Measurements from ENCODE around the gene LMNB1.

LMNB1 gene

DNA sequence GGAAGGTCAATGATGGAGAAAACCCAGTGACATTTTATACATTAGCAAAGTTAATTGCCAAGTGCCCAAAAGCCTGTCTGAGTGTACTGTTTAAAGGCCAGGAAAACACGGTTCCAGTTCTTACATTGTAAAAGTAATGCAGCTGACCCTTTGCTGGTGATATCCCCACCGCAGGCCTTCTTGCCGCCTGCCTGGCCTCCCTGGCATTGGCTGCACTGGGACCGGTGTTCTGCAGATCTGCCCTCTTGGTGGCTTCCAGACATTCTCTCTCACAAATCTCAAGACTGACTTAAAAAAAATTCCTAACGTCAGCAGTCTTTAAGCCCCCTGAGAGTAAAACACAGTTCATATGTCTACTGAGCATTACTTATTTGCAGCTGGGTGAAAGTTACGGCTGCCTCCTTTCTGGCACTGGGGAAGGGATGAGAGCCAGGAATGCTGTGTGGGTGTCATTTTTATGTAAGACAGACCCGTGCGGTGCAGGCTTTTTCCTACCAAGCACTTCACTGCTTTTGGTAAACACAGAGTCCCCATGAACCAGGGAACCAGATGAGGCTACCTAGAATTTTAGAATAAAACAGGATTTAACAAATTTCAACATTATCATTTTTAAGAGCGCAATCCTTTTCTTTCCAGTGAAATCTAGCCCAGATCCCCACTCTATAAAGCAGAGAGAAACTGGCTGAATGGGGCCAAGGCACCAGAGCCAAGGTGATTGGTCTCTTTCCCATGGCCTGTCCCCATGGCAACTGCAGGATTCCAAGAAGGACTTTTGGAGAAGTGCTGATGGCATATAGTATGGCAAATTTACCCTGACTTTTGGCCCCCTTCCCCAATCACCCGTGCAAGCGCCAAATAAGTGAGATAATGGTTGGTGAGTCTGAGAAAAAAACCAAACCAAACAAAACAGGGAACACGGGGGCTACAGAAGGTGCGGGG, 80.8 kb downstream of the LMNB1 start:
- no peak for DNase-seq

DNA sequence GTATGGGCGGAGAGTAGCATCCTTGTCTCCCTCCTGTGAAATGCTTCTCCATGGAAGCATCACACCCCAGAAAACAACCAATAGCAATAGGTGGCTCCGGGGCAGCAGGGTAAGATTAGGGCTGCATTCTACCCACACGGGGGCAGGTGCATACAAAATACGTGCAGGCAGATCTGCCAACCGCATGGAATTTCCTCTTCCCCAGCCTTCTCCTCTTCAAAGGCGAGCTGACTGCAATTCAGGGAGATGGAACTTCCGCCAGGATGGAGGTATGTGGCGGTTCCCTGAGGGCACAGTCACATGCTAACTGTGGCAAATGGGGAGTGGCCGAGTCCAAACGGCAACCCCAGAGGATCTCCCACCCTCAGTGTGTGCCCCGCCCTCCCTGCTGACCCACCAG, 81.5 kb downstream of the LMNB1 start:
- DNase-seq = no peak

DNA sequence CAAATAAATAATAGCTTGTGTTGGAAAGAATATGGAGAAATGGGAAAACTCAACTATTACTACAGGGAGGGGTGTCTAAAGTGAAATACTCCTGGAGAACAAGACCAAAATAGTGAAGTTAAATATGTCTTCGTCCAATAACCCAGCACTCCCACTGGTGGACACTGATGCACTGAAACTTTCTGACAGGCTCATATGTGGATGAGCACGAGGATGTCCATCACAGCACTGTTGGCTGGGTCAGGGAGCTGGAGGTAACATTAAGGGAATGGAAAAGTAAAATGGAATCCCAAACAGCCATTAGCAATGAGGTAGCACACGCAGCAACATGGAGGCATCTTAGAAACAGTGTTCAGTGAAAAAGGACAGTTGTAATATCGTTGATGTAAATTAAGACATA, 86.5 kb downstream of the LMNB1 start:
- no peak for DNase-seq

DNA sequence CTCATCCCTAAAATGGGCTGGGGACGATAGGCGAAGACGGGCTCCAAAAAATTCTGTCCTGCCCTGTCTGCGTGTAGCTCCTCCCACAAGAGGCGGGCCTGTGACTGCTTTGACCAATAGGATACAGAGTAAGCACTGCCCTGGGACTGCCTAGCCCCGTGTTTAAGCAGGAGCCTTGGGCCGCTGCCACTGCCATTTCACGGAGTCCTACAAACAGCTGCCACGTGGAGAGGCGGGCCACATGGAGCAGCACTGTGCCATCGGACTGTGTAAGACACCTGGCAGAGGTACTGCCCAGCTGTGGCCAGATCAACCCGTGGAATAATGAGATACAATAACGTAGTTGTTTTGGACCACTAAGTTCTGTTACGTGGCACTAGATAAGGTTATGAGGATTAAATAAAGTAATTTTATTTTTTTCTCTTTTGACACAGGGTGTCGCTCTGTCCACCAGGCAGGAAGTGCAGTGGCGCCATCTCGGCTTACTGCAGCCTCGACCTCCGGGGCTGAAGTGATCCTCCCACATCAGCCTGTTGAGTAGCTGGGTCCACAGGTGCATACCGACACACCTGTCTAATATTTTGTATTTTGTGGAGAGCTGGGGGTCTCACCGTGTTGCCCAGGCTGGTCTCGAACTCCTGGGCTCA, 87.2 kb downstream of the LMNB1 start:
- no peak for DNase-seq

DNA sequence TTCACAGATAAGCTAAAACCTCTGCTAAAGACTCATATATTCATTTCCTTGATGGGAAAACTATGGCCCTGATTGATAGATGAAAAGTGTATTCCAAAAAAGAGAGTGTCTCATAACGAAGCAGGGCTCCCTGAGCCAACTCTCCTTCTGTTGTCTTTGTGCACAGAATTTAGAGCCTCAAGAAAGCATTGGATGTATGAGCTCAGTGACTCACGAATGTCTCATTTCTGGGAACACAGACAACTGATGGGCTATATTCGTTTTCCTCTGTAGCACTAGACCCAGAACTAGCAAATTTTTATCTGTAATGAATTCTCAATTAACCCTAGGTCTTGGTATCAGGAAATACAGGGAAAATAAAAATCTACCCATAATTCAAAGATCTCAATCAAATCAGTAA, 88.4 kb downstream of the LMNB1 start:
- no peak for DNase-seq

DNA sequence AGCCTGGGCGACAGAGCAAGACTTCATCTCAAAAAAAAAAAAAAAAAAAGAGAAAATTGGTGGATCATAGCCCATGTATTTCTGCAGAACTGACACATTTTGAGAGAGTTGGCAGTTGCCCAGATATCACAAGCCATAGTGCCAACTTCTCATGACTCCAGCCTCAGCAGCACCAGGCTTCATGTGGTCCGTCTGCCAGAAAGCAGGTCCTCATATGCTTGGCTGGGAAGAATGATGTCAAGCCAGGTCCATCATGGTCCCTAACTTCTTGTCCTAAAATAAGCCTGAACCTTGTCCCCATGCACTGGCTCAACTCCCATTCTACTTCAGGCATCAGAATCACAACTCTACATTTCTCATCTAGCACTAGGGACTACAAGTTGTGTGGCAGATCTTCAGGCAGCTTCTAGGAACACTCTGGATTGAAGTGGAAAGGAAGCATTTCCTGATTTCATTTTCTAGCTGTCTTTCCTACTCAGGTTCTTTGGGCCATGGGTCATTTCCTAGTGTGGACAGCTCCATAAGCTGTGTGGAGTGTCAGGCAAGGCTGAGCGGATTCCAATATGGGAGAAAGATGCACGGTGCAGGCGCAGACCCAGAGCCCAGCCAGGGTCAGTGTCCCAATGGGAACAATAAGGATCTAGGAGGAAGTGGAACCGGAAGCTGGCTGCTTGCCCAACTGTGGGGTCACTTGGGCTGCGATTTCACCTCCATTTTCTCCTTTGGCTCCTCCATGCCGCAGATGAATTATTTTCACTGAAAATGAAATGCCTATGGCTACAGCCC, 90.1 kb downstream of the LMNB1 start:
- no peak for DNase-seq

DNA sequence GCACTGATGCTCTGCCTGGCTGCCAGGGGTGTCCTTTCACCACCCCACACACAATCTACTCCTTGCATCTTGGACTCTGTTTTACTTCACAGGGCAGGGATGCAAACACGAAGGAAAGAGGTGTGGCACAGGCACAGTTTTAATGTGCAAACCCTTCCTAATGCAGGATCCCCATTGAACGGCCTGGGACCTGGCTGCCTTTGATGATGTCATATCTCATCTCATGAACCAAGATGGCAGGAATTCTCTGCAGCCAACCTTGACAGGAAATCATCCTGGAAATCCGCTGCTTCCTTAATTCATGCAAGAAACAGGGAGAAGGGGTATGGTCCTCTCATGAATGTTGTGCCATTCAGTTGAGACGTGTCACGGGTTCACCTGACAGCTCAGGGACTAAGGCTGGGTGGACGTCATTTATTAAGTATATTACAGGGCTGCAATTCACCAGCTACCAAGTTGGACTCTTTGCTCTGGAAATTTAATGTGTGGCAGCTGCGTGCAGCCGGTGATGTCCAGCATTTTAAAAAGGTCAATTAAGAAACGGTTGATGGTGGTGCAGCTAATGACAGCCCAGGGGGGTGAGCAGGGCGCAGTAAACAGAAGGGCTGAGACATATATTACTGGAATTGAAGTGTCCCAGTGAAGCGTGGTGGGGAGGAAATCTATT, 91.5 kb downstream of the LMNB1 start:
- no peak for DNase-seq

DNA sequence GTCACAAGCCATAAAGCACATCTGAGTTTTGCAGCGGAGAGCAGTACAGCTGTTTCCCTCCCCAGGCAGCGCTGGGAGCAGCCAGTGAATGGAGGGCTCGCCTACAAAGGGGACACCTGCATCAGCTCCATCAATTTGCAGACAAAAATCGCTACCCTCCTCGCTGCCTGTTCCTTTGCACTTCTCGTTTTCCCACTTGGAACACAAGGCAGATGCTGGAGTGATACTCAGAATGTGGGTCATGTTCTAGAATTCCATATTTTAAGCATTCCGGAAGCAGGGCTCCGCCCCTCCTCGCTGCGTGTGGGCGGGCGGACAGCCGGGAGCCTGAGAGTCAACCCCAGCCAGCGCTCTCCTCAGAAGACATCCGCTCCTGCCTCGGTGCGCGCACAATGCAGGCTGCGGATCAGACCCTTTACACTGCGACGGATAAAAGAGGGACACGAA, 92.1 kb downstream of the LMNB1 start:
- peak; percentile 29 for DNase-seq

DNA sequence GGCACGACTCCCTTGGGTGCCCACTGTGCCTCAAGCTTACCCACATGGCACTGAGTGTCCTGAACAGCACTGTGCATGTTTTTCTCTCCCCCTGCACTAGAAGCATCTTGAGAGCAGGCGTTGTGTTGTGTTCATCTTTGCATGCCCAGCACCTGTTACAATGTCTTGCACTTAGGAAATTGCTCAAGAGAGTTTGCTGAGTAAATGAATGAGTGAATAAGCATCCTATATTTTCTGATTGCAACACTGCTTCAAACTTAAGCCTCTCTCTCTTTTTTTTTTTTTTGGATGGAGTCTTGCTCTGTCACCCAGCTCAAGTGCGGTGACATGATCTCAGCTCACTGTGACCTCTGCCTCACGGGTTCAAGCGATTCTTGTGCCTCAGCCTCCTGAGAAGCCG, 94.5 kb downstream of the LMNB1 start:
- DNase-seq = no peak

DNA sequence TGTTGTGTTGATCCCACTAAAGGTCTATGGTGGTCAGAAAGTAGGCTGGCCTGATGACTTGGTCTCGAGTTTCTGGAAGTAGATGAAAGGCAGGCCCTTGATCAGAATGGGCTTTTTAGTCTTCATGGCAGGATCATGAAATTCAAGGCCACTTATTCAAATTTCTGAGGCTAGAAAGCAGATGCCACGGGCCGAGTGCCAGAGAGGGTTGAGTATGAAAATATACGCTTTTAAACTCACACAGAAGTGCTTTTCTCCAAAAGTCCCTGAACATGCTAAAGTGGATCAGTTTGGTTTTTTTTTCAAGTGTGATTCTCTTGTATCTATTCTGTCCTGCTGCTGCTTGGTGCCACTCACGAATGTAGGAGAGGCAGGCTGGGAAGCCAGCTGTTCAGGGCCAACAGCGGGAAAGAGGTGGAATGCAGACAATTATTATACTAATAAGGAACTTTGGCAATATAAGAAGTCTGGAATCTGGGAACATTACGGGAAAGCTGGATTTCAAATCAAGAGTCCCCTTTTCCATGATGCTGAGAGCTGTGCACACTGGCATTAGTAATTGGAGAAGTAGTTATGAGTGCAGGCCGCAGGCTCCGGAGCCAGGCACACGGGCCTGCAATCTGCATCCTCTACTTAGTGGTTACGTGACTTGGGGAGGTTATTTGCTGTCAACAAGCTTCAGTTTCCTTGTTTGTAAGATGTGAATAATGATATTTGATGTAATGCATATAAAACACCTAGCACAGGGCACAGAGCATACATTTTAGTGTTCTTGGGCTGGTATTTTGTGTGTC, 95.8 kb downstream of the LMNB1 start:
- DNase-seq = no peak

DNA sequence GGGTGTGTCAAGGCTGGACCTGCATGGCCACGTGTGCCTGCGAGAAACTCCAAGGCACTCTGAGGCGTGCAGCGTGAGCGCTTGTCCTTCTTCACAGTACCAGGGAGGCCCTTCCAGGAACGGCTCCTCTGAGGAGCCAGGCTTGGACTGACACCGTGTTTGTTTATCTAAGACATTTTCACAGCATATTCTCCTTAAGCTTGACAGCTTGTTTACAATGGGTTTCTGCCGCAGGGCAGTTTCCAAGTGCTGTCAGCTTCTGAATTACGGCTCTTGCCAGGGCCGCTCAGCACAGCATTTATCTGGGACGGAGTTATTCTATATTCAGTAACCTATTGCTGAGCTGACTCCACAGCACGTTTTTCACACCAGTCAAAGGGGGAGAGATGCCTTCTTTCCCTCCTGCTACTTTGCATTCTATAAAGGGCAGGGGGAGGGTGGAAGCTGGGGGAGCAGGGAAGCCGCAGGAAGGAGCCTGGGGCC, 98.4 kb downstream of the LMNB1 start:
- no peak for DNase-seq

DNA sequence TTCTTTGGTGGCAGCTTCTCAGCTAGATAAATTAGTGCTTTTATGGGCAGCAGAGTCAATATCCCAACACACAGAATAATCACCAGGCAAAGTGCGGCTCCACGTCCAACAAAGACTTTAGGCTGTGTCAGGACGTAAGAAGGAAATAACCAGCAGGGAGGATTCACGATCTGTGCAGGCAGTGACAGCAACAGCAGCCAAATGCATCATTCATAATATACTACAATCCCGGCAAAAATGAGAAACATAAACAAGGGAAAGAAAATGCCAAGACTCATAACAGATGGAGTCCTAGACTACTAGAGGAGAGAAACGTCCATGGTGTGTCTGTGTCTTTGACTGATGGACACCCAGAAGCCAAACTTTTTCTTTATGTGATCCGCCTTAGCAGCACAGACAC, 100.7 kb downstream of the LMNB1 start:
- DNase-seq = no peak

DNA sequence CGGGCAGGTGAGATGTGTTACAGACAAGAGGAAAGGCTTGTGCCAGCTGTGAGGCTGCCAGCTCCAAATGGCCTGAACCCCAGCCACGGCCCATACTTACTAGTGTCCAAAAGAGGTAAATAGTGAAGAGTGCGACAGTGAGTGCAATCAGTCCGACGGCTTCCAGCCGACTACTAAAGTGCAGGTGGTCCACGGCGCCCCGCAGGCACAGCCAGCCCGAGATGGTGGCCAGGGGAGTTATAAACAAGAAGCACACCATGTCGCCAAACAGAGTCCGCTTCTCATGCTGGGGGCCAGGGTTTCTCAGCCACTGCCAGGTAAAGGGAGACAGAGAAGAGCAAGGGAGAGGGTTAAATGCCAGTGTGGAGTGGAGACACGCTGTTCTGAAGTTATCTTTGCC, 101.1 kb downstream of the LMNB1 start:
- DNase-seq = no peak

DNA sequence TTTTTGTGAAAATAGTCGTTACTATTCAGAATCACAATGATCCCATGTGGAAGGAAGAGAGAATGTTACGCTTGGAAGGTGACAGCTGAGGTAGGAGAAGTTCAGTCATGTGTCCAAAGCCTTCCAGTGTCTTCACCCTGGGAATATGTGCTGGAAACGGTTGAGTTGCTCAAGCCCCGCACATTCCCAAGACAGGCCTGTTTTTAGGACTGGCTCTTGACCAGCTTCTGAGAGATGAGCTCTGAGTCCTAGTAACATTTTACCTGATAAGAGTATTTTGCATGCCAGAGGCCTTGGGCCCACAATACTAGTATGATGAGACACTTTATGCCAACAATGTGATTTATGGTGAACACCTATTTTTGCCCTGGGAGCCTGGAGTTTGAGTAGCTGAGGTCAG, 101.7 kb downstream of the LMNB1 start:
- no peak for DNase-seq

DNA sequence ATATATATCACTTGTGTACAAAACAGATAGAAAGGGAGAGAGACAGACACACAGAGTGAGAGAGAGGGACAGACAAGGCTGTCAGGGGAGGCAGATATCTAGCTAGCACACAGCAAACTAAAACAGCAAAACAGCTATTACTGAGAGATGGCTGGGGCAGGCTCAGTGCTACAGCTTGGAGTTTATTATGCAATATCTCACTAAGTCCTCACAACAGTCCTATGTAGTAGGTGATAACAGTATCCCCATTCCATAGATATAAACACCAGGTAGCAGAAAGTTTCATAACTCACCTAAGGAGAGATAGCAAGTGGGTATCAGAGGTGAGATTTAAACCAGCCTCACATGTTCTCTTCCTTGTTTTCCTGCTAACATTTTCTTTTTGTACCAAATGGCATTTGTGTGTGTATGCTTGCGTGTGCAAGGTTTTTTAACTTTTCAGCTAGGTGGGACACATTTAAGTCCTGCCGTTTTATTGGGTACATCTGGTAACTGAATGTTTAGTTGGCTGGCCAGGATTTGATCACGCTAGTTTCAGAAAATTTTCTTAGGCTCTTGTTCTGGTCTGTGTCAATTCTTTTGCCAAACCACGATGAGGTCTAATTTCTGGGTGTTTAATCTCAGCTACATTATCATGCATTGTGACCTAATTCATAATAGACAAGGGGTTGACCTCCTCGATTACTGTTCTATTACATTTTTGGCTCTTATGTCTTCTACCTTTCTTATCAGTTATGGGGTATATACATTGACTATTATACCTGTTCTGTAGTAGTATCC, 105.1 kb downstream of the LMNB1 start:
- peak; percentile 60 for DNase-seq

DNA sequence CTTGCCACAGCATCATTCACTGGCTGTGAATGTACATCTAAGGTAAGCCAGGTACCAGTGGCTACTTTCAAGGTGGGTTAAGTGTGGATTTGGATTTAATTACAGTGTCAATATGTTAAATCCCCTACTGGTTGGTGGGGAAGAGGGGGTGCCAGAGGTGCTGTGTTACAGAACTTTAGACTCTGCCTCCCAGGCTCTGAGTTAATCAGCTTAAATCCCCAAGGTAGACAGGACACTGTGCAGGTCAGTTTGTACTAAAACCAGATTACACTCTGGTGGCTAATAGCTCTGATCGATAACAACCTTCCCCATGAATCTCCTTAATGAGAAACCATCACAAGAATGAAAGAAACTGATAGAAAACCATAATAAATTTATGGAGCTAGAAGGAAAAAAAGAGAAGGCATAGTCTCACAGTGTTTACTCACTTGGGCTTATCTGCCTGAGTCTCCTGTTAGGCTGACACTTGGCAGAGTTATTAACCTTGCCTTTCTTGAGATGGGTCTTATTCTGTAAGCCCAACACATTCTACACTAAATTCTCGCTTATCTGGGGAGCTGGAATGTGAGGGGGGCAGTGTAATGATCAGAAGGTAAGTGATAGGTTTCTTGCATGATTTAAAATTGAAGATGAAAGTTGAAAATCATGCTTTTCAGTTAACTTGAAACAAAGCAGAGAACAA, 106.8 kb downstream of the LMNB1 start:
- peak; percentile 72 for DNase-seq

DNA sequence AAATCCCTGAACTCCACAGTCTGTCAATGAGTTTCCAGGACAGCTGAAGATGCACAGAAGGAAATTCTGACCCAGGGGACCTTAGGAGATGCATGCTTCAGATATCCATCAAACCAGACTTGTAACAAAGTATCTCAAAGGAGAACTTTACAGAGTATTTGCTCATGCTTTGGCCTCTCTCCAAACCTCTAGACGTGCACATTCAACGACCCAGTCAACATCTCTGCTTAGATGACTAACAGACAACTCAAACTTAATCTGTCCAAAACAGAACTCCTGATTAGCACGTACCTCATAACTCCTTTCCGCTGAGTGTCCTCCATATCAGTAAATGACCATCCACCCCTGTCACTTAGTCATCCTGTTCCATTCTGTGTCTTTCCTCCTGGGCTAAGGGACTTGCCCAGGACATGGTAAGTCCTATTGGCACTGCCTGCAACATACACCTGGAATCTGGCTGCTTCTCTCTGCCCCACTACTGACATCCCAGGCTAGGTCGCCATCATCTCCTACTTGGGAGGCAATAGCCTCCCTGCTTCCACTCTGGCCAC, 107.4 kb downstream of the LMNB1 start:
- peak; percentile 97 for DNase-seq

Measured in hematopoietic multipotent progenitor cell treated with erythropoietin and hydrocortisone succinate and interleukin-3 and kit ligand, for 6 days (in vitro differentiated cells).